Hematopoietic multipotent progenitor cell treated with erythropoietin and hydrocortisone succinate and interleukin-3 and kit ligand, for 8 days (in vitro differentiated cells): ENCODE results near the gene TMEM63C.
"Not testable (repeated sequence)": the region's sequence is repeated elsewhere in the genome, so short reads cannot be mapped to it uniquely, and the experiment has no call there.

Experiments
- DNase-seq: peaks from one replicate; pipeline ENCODE4 v3.0.0-alpha.2; 2015

The TMEM63C gene

DNA sequence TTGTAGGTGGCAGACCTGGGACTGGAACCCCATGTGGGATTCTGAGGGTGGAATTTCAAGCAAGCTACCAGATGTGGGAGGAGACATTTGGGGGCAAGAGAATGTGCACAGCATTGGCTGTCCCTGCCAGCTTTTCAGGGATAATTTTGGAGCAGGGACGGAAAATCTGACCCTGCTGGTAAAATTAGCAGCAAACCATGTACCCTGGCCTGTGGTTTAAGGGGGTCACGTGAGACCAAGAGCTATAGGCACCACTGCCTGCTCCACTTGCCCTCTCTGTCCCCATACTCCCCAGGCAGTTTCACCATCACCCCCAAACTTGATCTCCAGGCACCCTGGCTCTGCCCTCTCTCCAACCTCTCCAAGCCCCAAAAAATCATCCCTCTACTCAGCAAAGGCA, 26.5 kb upstream of the TMEM63C start:
- DNase-seq, result no peak

DNA sequence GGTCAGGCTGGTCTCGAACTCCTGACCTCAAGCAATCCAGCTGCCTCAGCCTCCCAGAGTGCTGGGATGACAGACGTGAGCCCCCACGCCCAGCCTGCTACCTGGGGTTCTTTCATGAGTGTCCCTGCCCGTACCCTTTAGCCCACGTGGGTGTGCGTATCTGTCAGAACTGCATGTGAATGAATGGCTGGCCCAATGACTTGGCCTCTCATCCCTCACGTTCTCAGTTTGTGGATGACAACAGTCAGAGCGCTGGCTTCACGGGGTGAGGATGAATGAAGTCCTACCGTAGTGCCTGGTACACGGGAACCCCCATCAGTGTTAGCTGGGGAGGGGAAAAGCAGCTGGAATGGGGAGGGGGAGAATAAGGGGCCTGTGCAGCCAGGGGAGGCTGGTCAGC, 23.9 kb upstream of the TMEM63C start:
- DNase-seq, result no peak

DNA sequence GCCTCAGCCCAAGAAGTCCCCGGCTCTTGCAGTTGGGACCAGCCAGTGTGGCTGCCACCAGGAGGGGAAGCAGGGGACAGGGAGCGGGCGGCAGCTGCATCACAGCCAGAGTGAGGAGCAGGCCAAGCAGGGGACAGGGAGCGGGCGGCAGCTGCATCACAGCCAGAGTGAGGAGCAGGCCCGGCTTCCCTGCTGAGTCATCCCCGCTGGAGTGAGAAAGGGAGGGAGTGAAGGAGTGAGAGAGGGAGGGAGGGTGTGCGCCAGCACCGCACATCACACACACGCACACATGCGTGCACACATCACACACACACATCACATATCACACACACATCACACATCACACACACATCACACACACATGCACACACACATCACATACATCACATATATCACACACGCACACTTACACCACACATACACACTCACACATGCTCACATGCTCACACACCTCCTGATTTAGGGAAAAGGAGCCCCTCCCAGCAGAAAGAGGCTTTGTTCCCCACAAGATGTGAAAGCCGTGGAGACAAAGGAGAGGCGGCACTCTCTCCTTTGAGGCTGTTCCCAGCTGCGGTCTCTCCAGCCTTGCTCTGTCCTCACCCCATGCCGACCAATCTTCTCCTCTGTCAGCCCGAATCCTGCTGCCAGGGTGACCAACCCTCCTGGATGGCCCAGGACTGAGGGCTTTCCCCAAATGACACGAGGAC, 23.3 kb upstream of the TMEM63C start:
- DNase-seq, result peak; percentile 16

DNA sequence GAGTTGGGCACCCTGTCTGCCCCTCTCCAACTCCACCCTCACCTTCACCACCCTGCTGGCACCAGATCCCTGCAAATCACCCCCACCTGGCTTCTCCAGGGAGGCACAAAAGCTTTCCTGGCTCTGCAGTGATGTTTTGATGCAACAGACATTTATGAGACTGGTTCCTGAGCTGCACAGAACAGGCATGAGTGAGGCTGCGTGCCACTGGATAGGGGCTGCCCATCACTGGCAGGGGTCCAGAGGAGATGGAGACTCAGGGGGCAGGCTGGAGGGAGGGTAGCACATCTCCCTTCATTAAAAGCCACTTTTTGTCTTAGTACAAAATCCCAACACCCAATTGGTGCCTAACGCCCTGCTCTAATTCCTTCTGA, 22.7 kb upstream of the TMEM63C start:
- no peak for DNase-seq

DNA sequence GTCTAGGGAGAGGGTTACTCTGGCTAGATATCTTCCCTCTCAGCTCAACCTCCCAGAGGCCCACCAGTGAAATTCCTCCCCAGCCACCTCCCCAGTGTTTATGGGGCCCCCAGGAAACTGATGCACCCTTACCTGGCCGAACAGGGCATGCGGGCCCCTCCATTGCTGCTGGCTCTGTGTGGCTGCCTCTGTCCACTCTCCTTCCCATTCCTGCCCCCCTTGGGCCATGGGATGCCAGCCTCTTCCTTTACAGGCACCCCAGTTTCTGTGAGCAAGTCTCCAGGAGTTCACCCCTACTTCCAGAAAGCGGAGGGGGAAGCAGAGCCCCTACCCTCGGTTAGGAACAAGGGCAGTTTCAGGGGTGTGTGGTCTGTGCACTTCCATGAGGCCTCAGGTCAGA, 20.6 kb upstream of the TMEM63C start:
- no peak for DNase-seq

DNA sequence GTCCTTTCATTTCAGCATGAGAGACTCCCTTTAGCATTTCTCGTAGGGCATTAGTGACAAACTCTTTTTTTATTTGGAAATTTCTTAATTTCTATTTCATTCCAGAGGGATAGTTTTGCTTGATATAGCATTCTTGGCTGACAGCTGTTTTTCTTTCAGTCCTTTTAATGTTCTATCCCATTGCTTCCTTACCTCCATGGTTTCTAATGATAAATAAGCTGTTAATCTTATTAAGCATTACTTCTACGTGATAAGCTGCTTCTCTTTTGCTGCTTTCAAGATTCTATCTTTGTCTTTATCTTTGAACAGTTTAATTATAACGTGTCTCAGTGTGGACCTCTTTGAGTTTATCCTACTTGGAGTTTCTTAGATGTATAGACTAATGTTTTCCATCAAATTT, 11.6 kb upstream of the TMEM63C start:
- no peak for DNase-seq

DNA sequence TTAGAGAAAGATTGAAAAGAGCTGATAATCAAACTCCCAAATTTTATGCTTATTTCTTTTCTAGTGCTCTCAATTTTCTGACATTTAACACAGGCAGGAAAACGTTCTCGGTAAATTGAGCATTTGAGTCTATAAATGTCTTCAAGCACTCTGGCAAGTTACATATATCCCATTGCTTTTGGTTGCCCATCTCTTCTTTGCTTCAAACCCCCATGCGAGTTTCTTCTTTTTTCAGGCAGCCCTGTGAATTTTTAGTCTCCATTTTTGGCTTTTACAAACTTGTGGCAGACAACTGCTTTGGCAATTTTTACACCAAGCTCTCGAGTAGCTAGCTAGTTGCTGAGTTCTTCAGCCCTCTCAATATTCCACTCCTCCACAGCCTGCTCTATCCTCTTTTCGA, 8.7 kb upstream of the TMEM63C start:
- DNase-seq, result no peak

DNA sequence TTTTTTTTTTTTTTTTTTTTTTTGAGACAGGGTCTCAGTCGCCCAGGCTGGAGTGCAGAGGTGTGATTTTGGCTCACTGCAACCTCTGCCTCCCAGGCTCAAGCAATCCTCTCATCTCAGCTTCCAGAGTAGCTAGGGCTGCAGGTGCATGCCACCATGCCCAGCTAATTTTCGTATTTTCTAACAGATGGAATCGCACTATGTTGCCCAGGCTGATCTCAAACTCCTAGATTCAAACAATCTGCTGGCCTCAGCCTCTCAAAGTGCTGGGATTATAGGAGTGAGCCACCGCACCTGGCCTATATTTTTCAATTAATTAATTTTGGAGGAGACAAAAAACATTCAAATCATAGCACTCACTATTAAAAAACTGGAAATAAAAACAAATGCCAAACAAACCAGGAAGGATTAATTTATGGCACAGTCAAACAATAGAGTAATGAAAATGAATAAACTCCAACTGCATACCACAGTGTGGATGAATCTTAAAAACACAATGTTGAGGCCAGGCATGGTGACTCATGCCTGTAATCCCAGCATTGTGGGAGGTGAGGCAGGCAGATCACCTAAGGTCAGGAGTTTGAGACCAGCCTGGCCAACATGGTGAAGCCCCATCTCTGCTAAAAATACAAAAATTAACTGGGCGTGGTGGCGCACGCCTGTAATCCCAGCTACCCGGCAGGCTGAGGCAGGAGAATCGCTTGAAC, 7.5 kb upstream of the TMEM63C start:
- DNase-seq, result not testable (repeated sequence)

DNA sequence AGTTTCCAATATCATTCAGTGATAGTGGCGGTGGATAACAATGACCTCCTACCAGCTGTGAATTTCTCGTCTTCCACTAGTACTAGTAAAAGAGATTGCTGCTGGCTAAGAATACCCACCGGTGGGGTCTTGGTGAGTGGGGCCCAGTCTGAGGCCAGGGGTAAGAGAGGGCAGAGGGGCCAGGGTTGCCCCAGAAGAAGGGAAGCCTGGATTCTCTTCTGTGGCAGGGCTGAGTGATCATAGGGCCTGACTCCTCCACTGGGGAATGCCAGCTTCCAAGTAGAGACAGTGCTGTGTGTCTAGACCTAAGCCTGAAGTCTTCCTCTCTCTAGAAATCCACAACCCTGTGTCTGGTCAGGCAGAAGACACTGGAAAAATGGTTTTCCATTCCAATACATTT, 5.8 kb upstream of the TMEM63C start:
- DNase-seq, result no peak

DNA sequence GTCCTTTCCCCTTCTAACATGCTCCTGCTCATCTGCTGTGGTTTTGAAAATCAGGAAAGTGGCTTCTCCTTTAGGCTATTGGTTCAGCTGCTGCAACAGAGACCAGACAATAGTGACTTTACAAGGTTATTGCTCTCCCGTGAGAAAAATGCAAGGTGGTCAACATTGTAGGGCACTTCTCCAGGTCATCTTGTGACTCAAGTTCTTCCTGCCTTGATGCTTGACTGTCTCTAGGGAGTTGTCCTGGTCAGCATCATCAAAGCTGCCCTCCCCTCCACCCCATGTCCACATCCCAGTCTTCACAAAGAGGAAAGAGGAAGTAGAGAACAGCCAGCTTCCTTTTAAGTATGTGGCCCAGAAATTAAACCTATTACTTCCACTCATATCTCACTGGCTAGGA, 3.9 kb upstream of the TMEM63C start:
- no peak for DNase-seq

DNA sequence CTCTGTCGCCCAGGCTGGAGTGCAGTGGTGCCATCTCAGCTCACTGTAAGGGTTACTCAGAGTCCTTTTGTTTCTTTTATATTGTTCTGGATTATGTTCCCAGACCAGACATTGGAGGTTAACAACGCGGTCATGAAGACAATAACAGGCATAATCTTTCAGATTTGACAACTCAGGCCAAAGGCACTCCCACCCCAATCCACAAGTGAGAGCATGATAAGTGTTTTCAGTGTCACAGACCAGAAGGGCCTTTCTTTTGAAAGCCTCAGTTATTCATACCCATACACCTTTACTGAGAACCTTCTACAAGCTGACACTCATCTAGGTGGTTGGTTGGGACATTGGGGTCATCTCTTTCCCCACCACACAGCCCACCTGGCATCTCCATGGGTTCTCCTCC, 2.9 kb upstream of the TMEM63C start:
- peak; percentile 68 for DNase-seq

DNA sequence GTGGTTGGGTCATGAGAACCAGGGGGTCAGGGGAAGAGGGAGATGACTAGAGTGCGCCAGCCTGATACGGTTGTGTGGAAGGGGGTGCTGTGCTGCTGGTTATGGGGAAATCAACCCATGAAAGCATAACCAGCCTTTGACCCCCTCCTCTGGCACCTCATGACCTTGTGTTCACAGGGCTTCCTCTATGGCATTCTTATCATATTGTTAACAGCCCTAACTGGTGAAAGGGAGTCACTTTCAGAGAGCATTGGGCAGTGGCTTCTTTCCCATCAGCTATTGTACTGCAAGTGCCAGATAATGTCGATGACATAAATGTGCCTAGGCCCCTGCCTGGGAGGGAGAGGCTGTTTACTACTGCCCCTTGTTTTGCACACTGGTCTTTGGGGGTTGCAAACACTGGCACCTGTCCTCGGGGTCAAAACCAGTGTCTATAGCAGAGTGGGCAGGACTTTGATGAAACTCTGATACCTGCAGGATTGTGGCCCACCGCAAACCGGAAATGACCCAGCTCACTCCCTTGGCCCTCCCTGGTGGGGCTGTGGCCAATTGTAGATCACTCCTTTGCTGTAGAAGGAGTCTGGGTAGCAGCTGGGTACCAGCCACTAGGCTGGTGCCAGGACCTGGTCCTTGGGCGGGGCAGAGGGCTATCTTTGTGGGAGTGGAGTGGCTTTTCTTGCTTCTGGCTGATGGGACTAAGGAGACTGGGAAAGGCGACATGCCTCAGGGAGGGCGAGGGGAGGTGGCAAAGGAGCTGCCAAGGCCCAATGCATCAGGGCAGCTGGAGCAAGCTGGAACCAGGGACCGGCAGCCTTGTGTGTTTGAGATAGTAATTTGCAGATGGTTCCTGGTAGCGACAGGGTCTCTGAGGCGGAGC, 634 bp upstream of the TMEM63C start:
- DNase-seq, result peak; percentile 95

DNA sequence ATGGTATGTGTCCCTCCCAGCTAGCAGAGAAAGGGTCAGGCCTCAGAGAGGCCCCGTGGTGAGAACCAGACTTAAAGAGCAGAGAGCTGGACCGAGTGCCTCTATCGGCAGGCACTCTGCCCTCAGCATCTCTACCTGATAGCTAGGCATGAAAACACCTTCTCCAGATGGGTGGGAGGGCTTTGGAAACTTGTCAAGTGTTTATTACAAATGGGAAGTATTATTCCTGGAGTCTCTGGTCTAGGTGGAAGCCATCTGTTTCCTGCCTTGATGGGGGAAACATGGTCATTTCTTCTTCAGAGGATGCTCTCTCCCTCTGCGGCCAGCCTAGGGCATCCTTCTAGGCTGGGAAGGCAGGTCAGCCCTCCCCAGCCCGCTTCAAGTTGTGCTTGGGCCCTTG, 2.3 kb downstream of the TMEM63C start:
- no peak for DNase-seq

DNA sequence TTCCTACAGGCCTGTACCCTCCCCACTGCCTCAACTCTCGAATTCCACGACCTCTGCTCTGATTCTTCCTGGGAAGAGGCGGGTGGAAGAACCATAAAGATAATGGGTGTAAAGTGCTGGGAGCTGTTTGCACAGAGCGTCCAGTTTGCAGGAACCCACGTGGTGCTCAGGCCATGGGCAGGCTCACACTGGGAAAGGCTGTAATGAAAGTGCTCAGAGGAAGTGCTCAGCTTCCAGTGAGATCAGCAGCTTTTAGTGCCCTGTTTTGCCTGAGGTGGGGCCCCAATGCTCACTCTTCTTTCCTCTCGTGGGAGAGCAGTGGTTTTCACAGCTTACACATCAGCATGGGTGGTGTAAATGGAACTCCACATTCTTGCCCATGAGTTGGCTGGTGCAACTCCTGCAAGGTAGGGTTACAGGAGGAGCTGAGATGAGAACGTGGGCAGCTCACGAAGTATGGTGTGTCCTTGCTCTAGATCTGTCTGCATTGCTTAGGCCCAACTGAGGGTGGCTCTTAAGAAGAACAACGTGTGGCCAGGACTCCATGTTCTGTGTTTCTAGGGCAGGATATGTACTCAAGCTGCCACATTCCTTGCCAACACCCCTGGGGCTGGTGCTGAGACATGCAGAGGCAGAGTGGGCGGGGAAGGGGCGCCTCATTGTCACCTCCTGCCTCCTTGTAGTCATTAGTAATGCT, 2.9 kb downstream of the TMEM63C start:
- no peak for DNase-seq

DNA sequence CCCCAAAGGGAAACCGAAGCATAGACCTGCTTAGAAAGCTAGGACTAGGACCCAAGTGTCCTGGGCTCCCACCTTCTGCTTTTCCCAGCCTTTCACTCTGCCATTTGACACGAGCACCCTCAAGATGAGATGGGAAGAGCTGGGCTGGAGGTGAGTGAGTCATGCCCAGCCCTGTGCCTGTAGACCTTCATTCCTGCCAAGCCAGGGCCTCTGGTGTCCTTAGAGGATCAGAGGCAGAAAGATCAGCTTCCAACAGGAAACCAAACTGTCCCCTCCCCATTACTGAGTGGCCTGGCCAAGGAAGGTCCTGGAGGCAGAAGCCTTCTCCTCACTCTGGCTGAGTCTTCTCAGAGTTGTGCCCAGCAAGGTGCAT, 3.5 kb downstream of the TMEM63C start:
- no peak for DNase-seq

DNA sequence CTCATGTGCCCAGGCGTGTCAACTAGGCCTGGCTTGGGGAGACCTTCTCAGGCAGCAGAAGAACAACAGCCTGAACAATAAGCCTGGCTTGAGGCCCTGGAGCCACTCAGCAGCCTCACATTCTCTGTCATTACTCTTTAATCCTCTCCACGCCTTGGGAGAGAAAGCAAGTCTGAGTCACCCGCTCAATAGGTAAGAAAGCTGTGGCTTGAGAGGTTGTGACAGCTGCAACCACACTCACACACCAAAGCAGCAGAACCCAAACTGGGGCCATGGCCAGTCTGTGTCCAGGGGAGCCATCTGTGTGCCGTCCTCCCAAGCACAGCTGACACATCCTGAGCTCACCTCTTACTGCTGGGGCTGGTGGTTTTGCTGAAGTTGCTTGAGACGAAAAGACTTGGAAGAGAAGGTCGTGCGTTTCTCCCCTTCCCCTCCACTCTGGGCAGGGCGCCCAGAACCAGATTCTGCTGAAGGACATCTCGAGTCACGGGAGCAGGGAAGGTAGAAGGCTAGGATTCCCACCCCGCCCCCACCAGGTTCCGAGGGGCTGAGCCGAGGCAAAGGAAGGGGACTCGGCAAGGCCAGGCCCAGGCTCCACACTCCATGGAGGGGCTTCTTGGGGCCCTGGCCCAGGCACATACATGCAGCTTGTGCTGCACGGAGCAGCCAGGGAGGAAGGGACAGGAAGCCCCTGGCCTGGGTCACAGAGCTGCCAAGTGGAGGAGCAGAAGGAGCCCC, 5.5 kb downstream of the TMEM63C start:
- DNase-seq, result no peak

DNA sequence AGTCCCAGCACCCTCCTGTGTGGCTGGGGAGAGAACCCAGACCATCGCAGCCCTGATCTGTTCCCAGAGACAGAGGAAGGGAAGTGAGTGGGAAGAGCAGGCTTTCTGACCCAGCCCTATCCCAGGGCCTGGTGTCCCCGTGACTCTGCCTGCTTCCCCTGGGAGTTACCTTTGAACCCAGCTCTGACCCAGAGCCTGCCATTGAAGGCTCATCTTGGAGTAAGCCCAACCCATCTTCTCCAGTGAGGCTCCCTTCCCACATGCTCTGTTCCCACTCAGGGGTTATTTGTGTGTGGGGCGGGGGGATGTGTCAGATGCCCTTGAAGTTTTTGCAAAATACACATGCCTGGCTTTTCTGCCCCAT, 6.0 kb downstream of the TMEM63C start:
- no peak for DNase-seq

DNA sequence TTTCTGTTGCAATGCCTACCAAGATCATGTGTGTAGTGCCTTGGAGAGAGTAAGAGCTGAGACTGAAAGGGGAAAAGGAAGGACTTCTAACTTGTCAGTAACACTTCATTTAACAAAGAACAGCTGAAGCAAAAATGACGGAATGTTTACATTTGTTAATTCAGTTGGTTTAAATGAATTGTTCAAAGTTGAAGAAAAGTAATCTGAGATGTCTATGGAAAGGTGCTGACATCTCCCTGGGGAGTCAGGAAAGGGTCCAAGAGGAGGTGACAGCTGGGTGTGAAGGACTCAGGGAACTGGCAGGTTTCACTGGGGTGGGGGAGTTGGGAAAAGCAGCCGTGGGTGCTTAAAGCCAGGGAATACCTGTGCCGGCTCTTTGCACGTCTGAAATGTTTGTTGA, 7.9 kb downstream of the TMEM63C start:
- DNase-seq, result no peak

DNA sequence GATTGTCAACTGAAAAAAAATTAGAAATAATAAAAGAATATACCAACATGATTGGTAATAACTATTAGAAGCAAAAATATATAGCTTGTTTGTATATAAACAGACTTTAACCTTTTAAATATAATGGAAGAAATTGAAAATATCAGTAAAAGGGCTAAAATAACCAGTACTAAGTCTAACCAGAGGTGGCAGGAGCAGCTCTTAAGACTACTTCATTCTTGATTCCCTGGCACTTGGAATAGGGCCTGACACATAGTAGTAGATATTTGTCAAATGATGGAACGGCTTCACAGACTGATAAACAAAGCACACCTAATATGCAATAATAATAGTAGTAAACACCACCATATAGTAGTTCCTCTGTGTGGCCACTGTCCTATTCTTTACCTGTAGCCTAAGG, 9.4 kb downstream of the TMEM63C start:
- no peak for DNase-seq

DNA sequence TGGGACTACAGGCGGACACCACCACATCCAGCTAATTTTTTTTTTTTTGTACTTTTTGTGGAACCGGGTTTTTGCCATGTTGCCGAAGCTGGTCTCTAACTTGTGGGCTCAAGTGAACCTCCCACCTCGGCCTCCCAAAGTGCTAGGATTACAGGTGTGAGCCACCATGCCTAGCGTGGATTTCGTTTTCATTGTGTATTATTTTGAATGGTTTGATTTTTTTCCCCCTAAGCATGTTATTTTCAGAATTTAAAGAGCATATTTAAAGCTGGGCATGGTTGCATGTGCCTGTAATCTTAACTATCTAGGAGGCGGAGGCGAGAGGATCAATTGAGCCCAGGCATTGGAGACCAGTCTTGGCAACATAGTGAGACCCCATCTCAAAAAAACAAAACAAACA, 13.1 kb downstream of the TMEM63C start:
- DNase-seq, result no peak

DNA sequence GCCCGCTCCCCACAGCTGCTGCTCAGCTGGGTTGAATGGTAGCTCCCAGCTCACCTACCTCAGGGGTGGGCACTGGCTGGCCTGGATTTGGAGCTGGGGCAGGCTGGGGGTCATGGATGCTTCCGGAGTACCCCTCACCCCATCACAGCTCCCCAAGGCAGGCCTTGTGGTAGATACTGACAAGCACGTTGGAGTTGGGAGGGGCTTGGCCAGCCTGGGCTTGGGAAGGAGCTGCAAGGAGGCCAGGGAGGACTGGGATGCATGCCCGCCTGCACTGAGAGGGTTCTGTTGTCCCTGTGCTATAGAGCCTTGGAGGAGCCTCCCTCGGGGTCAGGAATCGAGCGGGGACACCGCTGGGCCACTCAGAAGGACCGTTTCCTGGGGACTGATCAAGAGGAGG, 14.2 kb downstream of the TMEM63C start:
- DNase-seq, result no peak

DNA sequence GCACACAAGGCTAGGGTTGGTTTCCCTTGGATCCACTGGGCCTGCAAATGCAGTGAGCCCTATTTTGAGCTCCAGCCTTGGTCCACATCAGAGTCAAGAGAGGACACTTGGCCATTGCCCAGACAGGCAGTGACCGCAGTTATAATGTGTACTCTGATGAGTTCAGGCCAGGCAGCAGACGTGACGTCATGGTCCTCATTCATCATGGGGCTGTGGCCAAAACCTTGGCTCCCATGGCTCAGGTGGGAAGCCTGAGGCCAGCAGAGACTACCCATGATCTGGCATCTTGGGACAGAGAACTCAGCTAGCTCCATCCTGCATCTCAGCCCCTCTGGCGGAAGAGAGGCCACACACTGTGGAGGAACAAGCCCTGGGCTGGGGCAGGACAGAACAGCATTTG, 16.4 kb downstream of the TMEM63C start:
- DNase-seq, result no peak

DNA sequence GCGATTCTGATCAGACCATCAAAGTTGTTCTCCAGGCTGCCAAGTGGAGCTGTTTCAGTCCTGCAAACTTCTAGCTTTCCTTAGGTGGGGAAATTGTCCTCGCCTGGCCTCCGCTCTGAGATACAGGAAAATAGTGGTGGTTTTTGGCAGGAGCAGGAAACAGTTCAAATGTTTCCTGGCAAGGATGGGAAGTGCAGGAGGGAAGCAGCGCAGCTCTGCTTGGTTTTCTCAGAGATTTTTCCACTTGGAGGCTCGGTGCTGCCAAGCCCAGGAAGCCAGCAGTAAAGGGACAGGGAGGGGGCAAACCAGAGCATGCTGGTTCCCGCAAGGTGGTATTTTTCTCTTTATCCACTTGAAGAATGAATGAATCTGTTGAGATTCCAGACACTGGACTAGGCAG, 17.0 kb downstream of the TMEM63C start:
- DNase-seq, result no peak
